HCEC 1CT (cell line): ENCODE measurements around the gene ZNF831.

ENCODE experiments used
- DNase-seq: peaks from one replicate; pipeline ENCODE4 v3.0.0-alpha.2; 2017

The ZNF831 gene

GRCh38 chr20:59163631-59164530, at the start of gene ZNF831:
TSS of gene ZNF831 (plus strand) at chr20:59163821. CDS start at chr20:59191020, 27,199 bp downstream.
- no peak for DNase-seq

GRCh38 chr20:59117526-59117925, 46.1 kb upstream of the ZNF831 start:
- no peak for DNase-seq

- DNase-seq = no peak
Observed at GRCh38 chr20:59118855-59119254, 44.8 kb upstream of the ZNF831 start.

DNA sequence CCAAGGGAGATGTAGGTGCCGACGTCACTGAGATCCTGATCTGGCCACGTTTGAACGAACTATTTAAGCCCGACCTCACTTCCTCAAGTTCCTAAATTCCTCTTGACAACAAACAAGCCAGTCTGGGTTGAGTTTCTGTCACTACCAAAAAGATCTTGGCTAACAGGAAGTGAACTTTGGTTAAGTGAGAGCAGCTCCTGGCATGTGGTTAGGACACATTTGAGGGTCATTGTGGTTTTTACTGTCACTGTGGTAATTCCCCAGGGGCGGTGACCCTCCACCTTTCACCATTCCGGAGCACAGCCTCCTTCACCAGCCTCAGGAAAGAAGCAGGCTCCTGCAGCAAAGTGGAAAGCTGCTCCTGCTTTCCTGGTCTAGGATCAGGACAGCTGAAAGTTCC, 43.1 kb upstream of the ZNF831 start:
- DNase-seq = no peak

DNA sequence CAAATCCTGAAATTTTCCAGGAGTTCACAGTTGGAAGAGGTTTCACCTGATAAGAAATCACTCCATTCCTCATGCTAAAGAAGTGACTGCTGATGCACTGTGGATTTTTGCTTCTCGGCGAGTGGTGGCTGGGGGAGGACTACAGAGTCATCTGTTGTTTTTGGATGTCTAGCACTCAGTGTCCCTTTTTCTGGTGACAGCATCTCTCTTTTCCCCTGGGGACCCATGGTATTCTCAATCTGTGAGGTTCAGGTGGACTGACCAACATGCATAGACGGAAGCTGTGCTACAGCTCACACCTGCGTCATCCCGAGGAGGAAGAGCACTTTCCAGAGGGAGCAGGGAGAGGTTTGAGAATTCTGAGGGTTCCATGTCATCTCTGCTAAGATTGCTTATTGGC, 42.7 kb upstream of the ZNF831 start:
- no peak for DNase-seq

DNA sequence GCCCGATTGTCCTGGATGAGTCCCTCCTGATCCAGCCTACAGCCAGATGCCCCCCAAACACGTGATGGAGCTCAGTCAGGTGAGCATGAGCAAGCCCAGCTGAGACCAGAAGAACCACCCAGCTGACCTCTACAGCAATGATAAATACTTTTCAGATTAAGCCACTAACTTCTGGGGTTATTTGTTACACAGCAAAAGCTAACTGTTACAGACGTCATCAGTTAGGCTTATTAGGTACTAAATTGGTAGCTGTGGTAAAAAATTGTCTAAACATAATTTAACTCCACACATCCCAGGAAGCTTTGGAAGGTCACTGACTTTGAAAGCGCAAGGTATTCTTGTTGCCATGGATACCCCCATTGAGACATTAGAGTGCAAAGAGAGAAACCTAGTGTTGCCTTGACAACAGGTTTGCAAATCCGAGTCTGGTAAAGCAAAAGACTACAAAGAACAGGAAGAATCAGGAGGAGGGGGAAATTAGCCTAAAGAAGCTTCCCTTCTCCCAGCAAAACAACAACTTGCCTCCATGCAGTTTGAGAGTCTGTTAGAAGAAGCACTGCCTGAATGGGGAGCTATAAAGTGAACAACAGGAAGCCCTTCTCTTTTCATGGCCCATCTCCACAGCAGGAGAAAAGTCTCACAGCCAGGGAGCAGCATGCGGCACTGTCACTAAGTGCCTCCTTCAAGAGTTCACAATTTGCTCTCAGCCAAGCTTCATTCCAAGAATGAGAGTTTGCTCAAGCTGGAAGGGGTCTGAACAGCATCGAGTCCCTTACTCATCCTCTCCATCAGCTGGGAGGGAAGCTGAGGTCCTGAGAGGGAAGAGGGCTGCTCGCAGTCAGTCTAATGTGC, 41.7 kb upstream of the ZNF831 start:
- no peak for DNase-seq

- no peak for DNase-seq
Observed at GRCh38 chr20:59122566-59122919, 41.1 kb upstream of the ZNF831 start.

GRCh38 chr20:59123011-59123677, 40.5 kb upstream of the ZNF831 start:
- no peak for DNase-seq

- no peak for DNase-seq
Observed at GRCh38 chr20:59123678-59124255, 39.9 kb upstream of the ZNF831 start.

DNA sequence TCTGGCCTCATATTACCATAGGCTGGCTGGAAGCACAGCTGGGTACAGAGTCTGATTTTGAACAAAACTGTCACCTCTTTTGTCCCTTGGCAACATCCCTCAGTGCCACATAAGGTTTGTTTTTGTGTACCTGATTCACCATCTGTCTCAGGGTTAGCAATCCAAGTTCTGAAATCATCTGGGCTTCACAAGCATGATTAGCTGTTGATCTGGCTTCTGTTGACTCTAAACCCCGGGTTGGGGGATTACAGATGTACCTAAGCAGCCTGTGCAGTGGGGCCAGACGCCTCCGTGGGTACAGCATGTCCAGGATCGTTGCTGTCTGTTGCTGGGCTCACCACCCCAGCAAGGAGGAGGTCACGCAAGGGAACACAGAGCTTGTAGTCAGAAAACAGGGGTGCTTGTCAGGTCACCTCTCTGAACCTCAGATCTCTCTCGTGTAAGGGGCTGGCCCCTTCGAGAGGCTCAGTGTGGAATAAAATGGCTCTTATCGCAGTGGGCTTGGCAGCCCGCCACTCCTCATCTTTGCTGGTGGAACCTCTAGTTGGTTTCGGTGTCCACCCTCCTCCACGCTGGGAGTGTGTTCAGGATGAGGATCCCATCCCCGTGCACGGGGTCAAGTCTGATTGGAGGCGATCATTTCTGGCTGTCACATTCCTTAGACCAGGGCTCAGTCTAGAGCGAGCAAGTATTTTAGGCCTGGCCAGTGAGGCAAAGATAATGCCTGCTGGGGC, 39.2 kb upstream of the ZNF831 start:
- no peak for DNase-seq

DNA sequence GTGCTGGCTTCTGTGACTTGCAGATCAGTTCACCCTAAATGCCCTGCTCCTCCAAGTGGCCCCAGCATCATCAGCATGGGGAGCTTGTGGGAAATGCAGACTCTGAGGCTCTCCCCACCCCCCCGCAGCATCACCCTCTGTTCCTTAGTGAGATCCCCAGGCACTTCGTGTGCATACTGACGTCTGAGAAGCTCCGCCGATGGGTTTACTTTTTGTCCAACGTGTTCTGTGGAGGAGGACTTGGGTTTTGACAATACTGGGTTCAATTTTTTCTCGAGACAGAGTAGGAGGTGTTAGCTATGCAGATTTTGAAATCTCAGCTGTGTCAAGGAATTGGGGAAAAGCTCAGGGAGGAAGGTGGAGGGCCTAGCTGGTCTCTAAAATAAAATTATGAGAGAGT, 38.3 kb upstream of the ZNF831 start:
- no peak for DNase-seq

GRCh38 chr20:59125836-59126235, 37.8 kb upstream of the ZNF831 start:
- DNase-seq = no peak

- no peak for DNase-seq
Observed at GRCh38 chr20:59127839-59128238, 35.8 kb upstream of the ZNF831 start.

DNA sequence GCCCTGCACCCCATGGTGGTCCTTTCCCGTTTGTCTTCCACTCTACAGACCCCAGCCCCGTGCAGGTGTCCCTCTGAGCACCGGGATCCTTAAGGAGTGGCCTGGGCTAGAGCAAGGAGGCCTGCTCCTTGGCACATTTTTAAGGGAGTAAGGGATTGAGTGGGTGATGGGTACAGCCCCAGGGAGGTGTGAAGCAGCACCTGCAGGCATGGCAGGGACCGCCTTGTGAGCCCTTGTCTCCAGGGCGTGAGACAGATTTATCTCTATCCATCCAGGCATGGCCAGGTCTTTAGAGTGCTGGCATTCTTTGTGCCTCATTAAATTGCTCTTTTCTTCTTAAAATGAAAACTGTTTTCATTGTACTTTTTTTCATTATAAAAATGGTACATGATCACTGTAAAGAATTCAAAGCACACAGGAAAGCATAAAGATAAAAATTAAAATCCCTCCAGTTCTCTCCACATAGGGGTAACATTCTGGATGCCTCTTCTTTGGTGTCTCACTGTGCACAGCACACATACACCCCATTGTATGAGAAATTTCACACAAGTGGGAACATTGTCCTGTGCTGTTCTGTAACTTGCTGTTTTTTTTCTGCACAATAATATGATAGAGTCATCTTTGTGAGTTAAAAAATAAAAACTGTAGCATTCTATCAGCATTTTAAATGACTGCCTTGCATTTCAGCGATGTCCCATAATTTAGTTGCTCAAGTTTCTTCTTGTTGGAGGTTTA, 31.9 kb upstream of the ZNF831 start:
- DNase-seq = no peak

DNA sequence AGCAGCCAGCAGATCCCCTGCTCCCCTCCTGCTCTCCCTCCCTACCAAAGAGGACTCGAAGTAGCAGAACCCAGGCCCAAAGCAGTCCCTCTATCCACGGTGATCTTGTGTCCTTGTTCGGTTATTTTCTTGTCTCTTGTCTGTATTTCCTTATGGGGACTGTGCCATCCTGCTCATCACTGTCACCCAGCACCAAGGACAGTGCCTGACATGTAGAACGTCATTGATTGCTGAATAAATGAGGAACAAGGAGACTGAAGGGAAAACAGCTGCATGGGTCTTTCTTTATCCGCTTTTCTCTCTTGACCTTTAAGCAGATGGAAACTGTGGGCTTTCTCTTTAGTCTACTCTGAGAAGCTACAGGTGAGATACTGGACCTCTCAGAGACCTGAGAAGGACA, 29.4 kb upstream of the ZNF831 start:
- DNase-seq = no peak

DNA sequence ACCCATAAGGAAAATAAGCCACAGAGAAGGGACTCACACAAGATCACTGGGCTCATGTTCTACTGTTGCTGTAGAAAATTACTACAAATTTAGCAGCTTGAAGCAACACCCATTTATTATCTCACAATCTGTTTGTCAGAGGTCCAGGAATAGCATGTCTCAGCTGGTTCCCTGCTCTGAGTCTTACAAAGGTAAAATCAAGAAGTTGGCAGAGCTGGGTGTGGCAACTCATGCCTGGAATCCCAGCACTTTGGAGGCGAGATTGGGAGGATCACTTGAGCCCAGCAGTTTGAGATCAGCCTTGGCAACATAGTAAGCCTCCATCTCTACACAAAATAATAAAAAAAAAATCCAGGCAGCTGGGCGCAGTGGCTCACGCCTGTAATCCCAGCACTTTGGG, 28.5 kb upstream of the ZNF831 start:
- no peak for DNase-seq

DNA sequence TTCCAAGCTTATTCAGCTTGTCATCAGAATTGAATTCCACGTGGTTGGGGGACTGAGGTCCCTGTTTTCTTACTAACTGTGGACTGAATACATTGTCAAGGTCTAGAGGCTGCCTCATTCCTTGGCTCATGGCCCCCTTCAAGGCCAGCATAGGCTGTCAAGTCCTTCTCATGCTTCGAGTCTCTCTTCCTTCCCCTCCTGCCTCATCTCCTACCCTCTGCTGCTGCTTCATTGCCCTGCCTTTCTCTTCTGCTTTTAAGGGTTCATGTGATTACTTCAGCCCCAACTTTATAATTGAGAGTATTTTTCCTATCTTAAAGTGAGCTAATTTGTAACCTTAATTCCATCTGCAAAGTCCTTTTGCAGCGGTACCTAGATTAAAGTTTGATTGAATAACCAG, 27.6 kb upstream of the ZNF831 start:
- DNase-seq = no peak

DNA sequence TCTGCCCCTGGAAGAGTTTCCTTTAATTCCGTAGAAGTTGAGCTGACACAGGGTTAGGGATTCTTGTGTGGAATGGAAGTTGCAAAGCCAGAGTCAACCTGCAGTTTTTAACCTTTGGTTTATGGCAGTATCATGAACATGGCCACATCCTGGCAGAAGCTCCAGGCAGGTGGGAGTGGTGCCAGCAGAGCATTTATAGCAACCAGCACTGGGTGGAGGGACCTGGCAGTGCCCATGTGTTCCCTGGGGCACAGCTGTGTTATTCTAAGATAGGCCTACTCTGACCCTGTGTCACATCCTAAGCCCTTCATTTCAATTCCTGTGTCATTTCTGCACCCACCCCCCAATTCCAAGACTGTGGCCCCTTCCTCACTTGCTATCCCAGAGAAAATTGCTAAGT, 26.1 kb upstream of the ZNF831 start:
- DNase-seq = no peak

DNA sequence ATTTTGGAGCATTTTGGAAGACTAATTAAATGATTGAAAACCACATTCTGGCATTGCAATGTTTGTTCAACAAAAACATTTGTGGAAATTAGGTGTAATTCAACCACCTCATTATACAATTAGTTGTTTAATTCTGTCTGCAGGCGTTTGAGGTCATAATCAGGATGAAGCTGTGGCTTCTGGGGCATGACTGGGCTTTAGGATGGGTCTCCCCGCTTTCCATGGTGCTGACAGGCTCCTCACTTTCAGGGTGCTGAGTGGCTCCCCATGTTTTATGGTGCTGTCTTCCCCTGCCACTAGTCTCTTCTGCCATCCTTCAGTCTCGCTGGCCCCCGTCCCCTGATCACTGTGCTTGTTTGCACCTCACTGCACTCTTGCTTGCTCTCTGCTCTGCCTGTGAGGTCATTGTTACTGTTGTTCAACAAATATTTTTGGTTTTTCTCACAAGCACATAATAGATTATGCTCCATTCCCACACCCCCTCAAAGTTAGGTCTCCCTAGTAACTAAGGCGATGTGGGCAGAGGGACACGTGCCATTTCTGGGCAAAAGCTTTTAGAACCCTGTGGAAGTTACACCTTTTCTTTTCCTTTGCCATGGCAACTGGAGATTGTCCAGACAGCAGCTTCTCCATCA, 25.4 kb upstream of the ZNF831 start:
- DNase-seq = no peak

- DNase-seq = no peak
Observed at GRCh38 chr20:59139998-59140397, 23.6 kb upstream of the ZNF831 start.
